Tibial artery (tissue), 4 donors: ENCODE data around the gene IGFBP2.
A peak's percentile ranks its signal among the peaks of the same experiment; 100 is the strongest.

Source experiments
- DNase-seq, 2 donors: peaks; one replicate each; pipeline ENCODE4 v3.0.0-alpha.2; 2019
- H3K27ac ChIP-seq, 2 donors: fragments of 200-600 bp; sonication (generic) in 1 of 2; 1 replicate in 1 of 2; 2 replicates in 1 of 2; pipeline ENCODE4 v1.5.1; 2018 to 2019; ENCODE audit warnings: mild to moderate bottlenecking in 1 of 2
- H3K27me3 ChIP-seq, 2 donors: fragments of 200-600 bp; sonication (generic) in 1 of 2; one replicate each; pipeline versions ENCODE4 v1.5.1 to v1.6.0; 2016 to 2019
- H3K36me3 ChIP-seq, 3 donors: fragments of 200-600 bp; sonication (generic) in 2 of 3; one replicate each; pipeline ENCODE4 v1.5.1; 2016 to 2019; ENCODE audit warnings: mild to moderate bottlenecking in 2 of 3
- H3K4me1 ChIP-seq, 4 donors: fragments of 200-600 bp; sonication (generic) in 2 of 4; 1 replicate in 3 of 4; 2 replicates in 1 of 4; pipeline ENCODE4 v1.5.1; 2016 to 2019
- H3K4me3 ChIP-seq, 2 donors: fragments of 200-600 bp; sonication (generic) in 1 of 2; 1 replicate in 1 of 2; 2 replicates in 1 of 2; pipeline ENCODE4 v1.5.1; 2018 to 2019; ENCODE audit warnings: mild to moderate bottlenecking in 2 of 2
- H3K9me3 ChIP-seq, 3 donors: fragments of 200-600 bp; sonication (generic) in 1 of 3; one replicate each; pipeline ENCODE4 v1.5.1; 2016 to 2019
- CTCF ChIP-seq, 2 experiments: fragments of 200-600 bp in 1 of 2; fragments of 450-650 bp in 1 of 2; IDR thresholded peaks; one replicate each; pipeline ENCODE4 v1.5.1; 2017 to 2019; ENCODE audit warnings: antibody characterized with exemption in 2 of 2, mild to moderate bottlenecking in 1 of 2, moderate library complexity in 1 of 2
- intact Hi-C: fragments of 100-400 bp; cut with DNase I; formaldehyde crosslinking; loops from one replicate; pipeline ENCODE4 v1.15.0; 2023; ENCODE audit warnings: low total_unique reads

Gene IGFBP2

GRCh38 chr2:216688731-216689340 lies 55.6 kb downstream of the IGFBP2 start:
- intact Hi-C loops: no loop called here
- H3K36me3 ChIP-seq: peaks cover 0 to 33% (median 24%) of the 10 kb centered on the region in 3 donors
- H3K27me3 ChIP-seq: no peaks in the 10 kb centered on the region
- DNase-seq: peak; percentile 59 to 86
- H3K4me3 ChIP-seq: peak overlapping the region; percentile 8 to 71
- no peak for TF ChIP-seq CTCF (IDR thresholded peaks at IDR 0.05)
- H3K9me3 ChIP-seq: no peaks in the 10 kb centered on the region
- peak overlapping the region; percentile 86 to 88 for H3K27ac ChIP-seq
- H3K4me1 ChIP-seq: peaks cover 0 to 69% (median 64%) of the 10 kb centered on the region in 4 donors

GRCh38 chr2:216689397-216689796 lies 56.2 kb downstream of the IGFBP2 start:
- no peak for TF ChIP-seq CTCF (IDR thresholded peaks at IDR 0.05)
- H3K4me1 ChIP-seq: peaks cover 0 to 67% (median 59%) of the 10 kb centered on the region in 4 donors
- intact Hi-C loops: no loop called here
- H3K9me3 ChIP-seq: no peaks in the 10 kb centered on the region
- H3K4me3 ChIP-seq: peak overlapping the region; percentile 1 to 71
- no peaks in the 10 kb centered on the region for H3K27me3 ChIP-seq
- peak in 1 of 2 donors; percentile 59 for DNase-seq
- peaks cover 0 to 33% (median 24%) of the 10 kb centered on the region in 3 donors for H3K36me3 ChIP-seq
- H3K27ac ChIP-seq: peak overlapping the region; percentile 86 to 88

- H3K4me3 ChIP-seq: peak overlapping the region; percentile 67 to 71
- peak overlapping the region; percentile 86 to 88 for H3K27ac ChIP-seq
- H3K9me3 ChIP-seq: no peaks in the 10 kb centered on the region
- H3K36me3 ChIP-seq: peaks cover 0 to 33% (median 24%) of the 10 kb centered on the region in 3 donors
- H3K27me3 ChIP-seq: no peaks in the 10 kb centered on the region
- intact Hi-C loops: loop anchor here (10.0 kb wide), 1 partner anchor 294 kb away; no protein-coding TSS in a partner anchor
- TF ChIP-seq CTCF (IDR thresholded peaks at IDR 0.05): no peak
- DNase-seq: no peak
- peaks cover 0 to 66% (median 50%) of the 10 kb centered on the region in 4 donors for H3K4me1 ChIP-seq
These were observed 57.2 kb downstream of the IGFBP2 start for GRCh38 chr2:216690456-216690852.

- TF ChIP-seq CTCF (IDR thresholded peaks at IDR 0.05): no peak
- Histone ChIP-seq H3K27me3 (no peaks in the 10 kb centered on the region), H3K36me3 (peaks cover 0 to 31% (median 24%) of the 10 kb centered on the region in 3 donors), H3K4me3 (peak overlapping the region; percentile 67 to 71), H3K27ac (peak overlapping the region; percentile 86 to 88), H3K4me1 (peaks cover 0 to 66% (median 50%) of the 10 kb centered on the region in 4 donors), H3K9me3 (no peaks in the 10 kb centered on the region)
- DNase-seq: peak; percentile 87 to 95
- intact Hi-C loops: loop anchor here (10.0 kb wide), 1 partner anchor 294 kb away; no protein-coding TSS in a partner anchor
These were observed 57.9 kb downstream of the IGFBP2 start for GRCh38 chr2:216690853-216691741.

GRCh38 chr2:216692636-216693413 lies 59.6 kb downstream of the IGFBP2 start:
- H3K36me3 ChIP-seq: peaks cover 0 to 13% (median 12%) of the 10 kb centered on the region in 3 donors
- H3K27me3 ChIP-seq: no peaks in the 10 kb centered on the region
- DNase-seq: peak; percentile 88 to 97
- peaks cover 0 to 60% (median 46%) of the 10 kb centered on the region in 4 donors for H3K4me1 ChIP-seq
- no peak for TF ChIP-seq CTCF (IDR thresholded peaks at IDR 0.05)
- peak overlapping the region; percentile 86 to 88 for H3K27ac ChIP-seq
- H3K9me3 ChIP-seq: no peaks in the 10 kb centered on the region
- intact Hi-C loops: loop anchor here (10.0 kb wide), 1 partner anchor 292 kb away; no protein-coding TSS in a partner anchor
- peak overlapping the region; percentile 67 to 71 for H3K4me3 ChIP-seq
